Brain microvascular endothelial cell (primary cell): ENCODE results near the gene CIT.
A peak's percentile ranks its signal among the peaks of the same experiment; 100 is the strongest.

Experiments used
- DNase-seq: peaks from one replicate; pipeline ENCODE4 v3.0.0-alpha.2; 2020
- H3K27ac ChIP-seq: fragments of 250-450 bp; sonication (Bioruptor Pico); 2 replicates; pipeline ENCODE4 v1.5.1; 2020; ENCODE audit warnings: mild to moderate bottlenecking, moderate library complexity
- H3K27me3 ChIP-seq: fragments of 250-450 bp; sonication (Bioruptor Pico); replicated peaks from 2 replicates; pipeline ENCODE4 v1.5.1; 2020; ENCODE audit warnings: mild to moderate bottlenecking
- H3K36me3 ChIP-seq: fragments of 250-450 bp; sonication (Bioruptor Pico); replicated peaks from 2 replicates; pipeline ENCODE4 v1.5.1; 2020; ENCODE audit warnings: mild to moderate bottlenecking
- H3K4me3 ChIP-seq: 2 replicates; pipeline ENCODE4 v1.5.1; 2011; ENCODE audit warnings: low read depth, mild to moderate bottlenecking, control low read depth, low read length, moderate library complexity
- CTCF ChIP-seq: IDR thresholded peaks from 2 replicates; pipeline ENCODE4 v1.5.1; 2011; ENCODE audit warnings: low read depth, mild to moderate bottlenecking, moderate library complexity, low read length, control low read depth, inconsistent platforms; ENCODE audit errors: missing control alignments
- in situ Hi-C: cut with HindIII; loops from 2 replicates; pipeline ENCODE4 v1.10.0; 2017; ENCODE audit warnings: low sequenced_read_pairs, low pct_ligation_motif_present

CIT gene

DNA sequence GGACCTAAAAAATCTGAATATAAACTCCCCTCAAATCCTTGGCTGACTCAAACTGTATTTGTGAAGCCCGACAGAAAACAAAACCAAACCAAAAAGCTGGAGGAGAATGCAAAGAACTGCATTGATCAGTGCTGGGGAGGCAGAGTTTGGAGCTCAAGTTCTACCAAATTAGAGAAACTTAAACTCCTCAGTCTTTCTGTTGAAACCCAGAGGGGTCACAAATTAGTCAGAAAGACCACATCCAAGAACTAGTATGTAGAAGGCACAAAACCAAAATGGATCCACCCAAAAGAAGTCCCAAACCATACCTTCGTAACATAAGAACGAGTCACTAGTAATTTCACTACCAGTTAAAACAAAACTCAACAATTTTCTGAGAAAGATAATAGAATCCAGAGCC is 224.5 kb downstream of the CIT start:
- no peak overlapping the region for H3K27ac ChIP-seq
- no peak for TF ChIP-seq CTCF
- in situ Hi-C loops, result no loop called here
- no peak overlapping the region for H3K4me3 ChIP-seq
- H3K27me3 ChIP-seq, result no peaks in the 10 kb centered on the region
- no peak for DNase-seq
- H3K36me3 ChIP-seq, result no peaks in the 10 kb centered on the region

GRCh38 chr12:119649202-119649808 is 227.8 kb downstream of the CIT start:
- Histone ChIP-seq H3K4me3 (no peak overlapping the region), H3K27me3 (no peaks in the 10 kb centered on the region), H3K36me3 (no peaks in the 10 kb centered on the region), H3K27ac (no peak overlapping the region)
- TF ChIP-seq CTCF, result peak; percentile 69
- in situ Hi-C loops, result no loop called here
- no peak for DNase-seq

DNA sequence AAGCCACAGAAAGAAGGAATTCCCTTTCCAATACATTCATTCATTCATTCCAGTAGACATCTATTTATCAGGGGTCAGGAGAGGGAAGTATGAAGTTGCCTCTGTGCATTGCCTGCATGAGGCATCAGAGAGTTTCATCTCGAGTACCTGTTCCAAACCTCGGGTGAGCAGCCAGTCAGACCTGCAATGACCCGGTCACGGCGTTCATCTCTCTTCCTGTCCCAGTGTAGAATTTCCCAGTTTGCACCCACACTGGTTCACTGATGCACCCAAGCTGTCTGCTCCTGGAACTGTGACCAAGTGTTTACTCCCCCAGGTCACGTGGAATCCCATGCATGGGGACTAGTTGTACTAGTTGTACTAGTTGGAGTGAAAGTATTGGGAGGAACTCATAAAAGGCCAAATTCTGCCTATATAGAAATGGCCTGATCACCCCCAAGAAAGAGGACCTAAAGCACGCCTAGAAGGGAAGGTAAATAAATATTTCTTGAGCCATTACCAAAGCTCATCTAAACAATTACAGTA is 231.5 kb downstream of the CIT start:
- Histone ChIP-seq H3K36me3 (no peaks in the 10 kb centered on the region), H3K27ac (no peak overlapping the region), H3K27me3 (no peaks in the 10 kb centered on the region), H3K4me3 (no peak overlapping the region)
- TF ChIP-seq CTCF, result no peak
- DNase-seq, result no peak
- in situ Hi-C loops, result no loop called here

GRCh38 chr12:119644930-119645329 is 232.2 kb downstream of the CIT start:
- Histone ChIP-seq H3K4me3 (no peak overlapping the region), H3K27ac (no peak overlapping the region), H3K27me3 (no peaks in the 10 kb centered on the region), H3K36me3 (no peaks in the 10 kb centered on the region)
- TF ChIP-seq CTCF, result no peak
- no peak for DNase-seq
- in situ Hi-C loops, result no loop called here

DNA sequence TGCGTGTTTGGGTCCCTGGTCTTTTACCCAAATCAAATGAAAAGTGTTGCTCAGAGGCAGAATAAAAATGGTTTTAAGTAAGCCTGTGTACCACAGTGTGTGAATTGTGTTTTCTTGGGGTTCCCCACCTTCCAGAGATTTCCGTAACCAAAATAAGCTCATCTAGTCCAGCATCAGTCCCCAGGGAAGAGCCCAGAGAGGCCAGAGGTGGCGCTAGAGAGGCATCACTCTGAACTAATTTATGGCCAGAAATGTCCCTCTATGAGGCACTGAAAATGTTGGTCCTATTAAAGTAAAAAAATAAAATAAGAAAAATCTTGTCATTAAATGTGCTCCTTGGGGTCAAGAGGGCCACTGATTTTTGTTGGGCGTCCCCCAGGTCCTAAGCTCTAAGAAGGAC is 234.1 kb downstream of the CIT start:
- in situ Hi-C loops, result no loop called here
- no peak for DNase-seq
- H3K36me3 ChIP-seq, result no peaks in the 10 kb centered on the region
- H3K27ac ChIP-seq, result no peak overlapping the region
- no peaks in the 10 kb centered on the region for H3K27me3 ChIP-seq
- peak; percentile 25 for TF ChIP-seq CTCF
- H3K4me3 ChIP-seq, result no peak overlapping the region
